HL-60 (cell line): ENCODE results near the gene TRAPPC3L.

Experiments
- CTCF ChIP-seq: IDR thresholded peaks from one replicate; pipeline ENCODE4 v1.5.1; 2011; ENCODE audit warnings: low read length, control low read depth, inconsistent platforms; ENCODE audit not compliant: insufficient read depth
- GABPA ChIP-seq: IDR thresholded peaks from 2 replicates; pipeline ENCODE4 v1.6.1; 2012; ENCODE audit warnings: low read depth
- POLR2AphosphoS5 ChIP-seq: IDR thresholded peaks from 2 replicates; pipeline ENCODE4 v1.6.1; 2012; ENCODE audit warnings: low read depth
- REST ChIP-seq: IDR thresholded peaks from 2 replicates; pipeline ENCODE4 v1.6.1; 2012; ENCODE audit warnings: low read depth; ENCODE audit not compliant: insufficient replicate concordance
- SPI1 ChIP-seq: IDR thresholded peaks from 2 replicates; pipeline ENCODE4 v1.6.1; 2012; ENCODE audit warnings: low read depth, mild to moderate bottlenecking, borderline replicate concordance

GRCh38 chr6:116458264-116458663 lies 87.2 kb downstream of the TRAPPC3L start:
- TF ChIP-seq CTCF (no peak), GABPA (no peak), POLR2AphosphoS5 (no peak), REST (no peak), SPI1 (no peak)
